ENCODE measurements around the gene PRKD3. TPM values are rescaled to one million over a fixed set of nuclear protein-coding genes. Genes with fewer than 3 reads are reported as not detected.

Gene PRKD3
- total RNA-seq, 2 experiments from 2014 or later = 9.3 to 13.4 TPM

DNA sequence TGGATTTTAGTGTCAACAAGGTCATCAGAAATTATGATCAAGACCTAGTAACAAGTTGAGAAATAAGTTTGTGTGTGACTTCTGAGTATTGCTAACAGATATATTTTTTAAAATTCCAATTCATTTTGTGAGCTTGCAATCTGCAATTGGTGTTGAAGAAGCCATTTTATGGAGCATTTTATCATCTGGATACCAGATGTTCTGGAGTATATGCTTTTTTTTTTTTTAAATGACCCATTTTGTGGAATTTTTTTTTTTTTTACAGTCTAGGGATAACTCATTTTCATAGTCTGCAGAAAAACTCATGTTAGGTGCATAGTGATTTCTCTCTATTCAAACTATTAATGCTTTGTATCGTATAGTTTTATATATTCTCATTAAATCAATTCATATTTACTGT is 32.4 kb upstream of the PRKD3 start:
- no peaks in the 10 kb centered on the region for H3K9me3 Mint-ChIP-seq
- no peaks in the 10 kb centered on the region for H3K4me1 Mint-ChIP-seq
- ChIA-PET POLR2A (no interaction called here), CTCF (interaction anchor here (0.6 kb wide), 2 partner anchors 11 to 925 kb away, joined by 5 to 6 read pairs; no protein-coding TSS in a partner anchor)
- H3K27me3 Mint-ChIP-seq = peaks cover 72% of the 10 kb centered on the region
- H3K27ac Mint-ChIP-seq = no peak overlapping the region
- no peak overlapping the region for H3K4me3 Mint-ChIP-seq
- DNase-seq = no peak
- no peaks in the 10 kb centered on the region for H3K36me3 Mint-ChIP-seq (ENCODE audit: low read depth)

DNA sequence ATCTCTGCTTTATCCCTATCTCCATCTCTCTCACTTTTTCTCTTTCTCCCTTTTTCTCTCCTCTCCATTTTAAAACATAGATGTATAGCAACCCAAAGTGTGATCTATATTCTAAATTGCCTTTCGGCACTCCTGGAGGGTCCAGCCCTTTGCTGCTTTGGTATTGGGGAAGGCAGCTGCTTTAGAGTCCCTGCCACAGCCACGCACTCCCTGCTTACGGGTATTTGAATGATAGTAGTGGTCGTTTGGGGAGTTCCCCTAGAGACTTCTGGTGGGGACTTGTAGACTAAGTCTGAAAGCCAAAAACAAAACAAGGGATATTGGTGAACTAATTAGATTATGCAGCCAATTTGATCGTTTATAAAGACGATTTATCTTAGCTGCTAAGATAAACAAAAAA is 31.7 kb upstream of the PRKD3 start:
- ChIA-PET CTCF (no interaction called here), POLR2A (no interaction called here)
- Mint-ChIP-seq H3K27ac (no peak overlapping the region), H3K4me3 (no peak overlapping the region), H3K36me3 (ENCODE audit: low read depth) (no peaks in the 10 kb centered on the region), H3K4me1 (no peaks in the 10 kb centered on the region), H3K9me3 (no peaks in the 10 kb centered on the region), H3K27me3 (peaks cover 64% of the 10 kb centered on the region)
- DNase-seq = no peak

DNA sequence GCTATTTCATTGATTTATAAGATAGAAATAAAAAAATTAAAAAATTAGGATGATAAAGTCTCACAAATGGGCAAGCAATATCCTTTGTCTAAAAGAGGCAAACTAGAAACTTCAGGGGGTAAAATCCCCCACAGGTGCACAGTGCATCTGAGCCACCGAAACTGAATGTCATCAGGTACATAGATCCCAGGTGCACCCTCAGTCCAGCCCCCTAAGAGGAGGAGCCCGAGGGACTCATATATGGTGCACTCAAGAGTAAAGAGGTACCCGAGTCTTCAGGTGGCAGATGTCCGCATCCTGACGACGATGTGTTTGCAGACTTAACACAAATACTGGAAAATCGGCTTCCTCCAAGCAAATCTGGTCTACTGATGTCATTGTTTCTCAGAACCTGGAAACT is 31.1 kb upstream of the PRKD3 start:
- peaks cover 61% of the 10 kb centered on the region for H3K27me3 Mint-ChIP-seq
- no peaks in the 10 kb centered on the region for H3K4me1 Mint-ChIP-seq
- CTCF ChIA-PET = no interaction called here

DNA sequence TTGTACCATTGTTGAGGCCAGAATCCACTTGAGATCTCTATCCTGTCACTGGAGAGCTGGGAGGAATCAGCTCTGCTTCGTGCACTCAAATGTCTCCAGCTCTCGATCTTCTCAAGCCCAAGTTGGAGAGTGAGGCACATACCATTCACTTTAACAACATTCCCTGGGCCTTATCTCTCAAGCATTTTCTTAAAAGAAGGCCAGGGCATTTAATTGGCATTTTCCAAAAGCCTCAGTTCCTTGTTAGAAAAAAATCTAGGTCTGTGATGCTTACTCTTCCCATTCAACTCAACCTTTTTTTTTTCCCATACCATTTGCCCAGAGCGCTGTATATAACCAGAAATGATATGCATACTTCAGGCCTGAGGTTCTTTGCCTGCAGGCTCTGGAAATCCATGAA is 29.9 kb upstream of the PRKD3 start:
- POLR2A ChIA-PET = no interaction called here
- H3K4me3 Mint-ChIP-seq = no peak overlapping the region
- H3K27me3 Mint-ChIP-seq = peaks cover 58% of the 10 kb centered on the region
- no peaks in the 10 kb centered on the region for H3K36me3 Mint-ChIP-seq (ENCODE audit: low read depth)
- CTCF ChIA-PET = interaction anchor here (0.6 to 2.5 kb wide), 4 partner anchors 13 to 50 kb away, joined by 3 to 6 read pairs (median 4); no protein-coding TSS in a partner anchor
- H3K4me1 Mint-ChIP-seq = no peaks in the 10 kb centered on the region
- no peak overlapping the region for H3K27ac Mint-ChIP-seq
- H3K9me3 Mint-ChIP-seq = no peaks in the 10 kb centered on the region
- DNase-seq = no peak

More for the DNA sequence above, 31.1 kb upstream of the PRKD3 start:
- Mint-ChIP-seq H3K4me3 (no peak overlapping the region), H3K9me3 (no peaks in the 10 kb centered on the region), H3K36me3 (ENCODE audit: low read depth) (no peaks in the 10 kb centered on the region), H3K27ac (no peak overlapping the region)
- no peak for DNase-seq
- POLR2A ChIA-PET = no interaction called here

DNA sequence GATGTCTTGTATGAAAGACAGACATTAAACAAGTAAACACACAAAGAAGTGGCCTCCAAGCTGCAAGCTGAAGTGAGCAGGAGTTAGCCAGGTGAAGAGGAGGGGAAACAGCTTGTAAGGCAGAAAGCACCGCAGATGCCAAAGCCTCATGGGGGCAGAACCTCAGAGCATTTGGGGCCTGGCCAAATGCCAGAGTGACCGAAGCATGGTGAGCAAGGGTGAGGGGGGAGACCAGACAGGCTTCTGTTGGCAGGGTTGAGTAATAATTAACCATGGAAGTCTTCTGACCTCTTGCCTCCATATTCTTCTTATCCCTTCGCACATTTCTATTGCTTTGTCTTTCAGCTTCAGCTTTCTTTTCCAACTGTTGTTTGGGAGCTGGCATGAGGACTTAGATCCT is 25.4 kb upstream of the PRKD3 start:
- H3K9me3 Mint-ChIP-seq = no peaks in the 10 kb centered on the region
- POLR2A ChIA-PET = no interaction called here
- H3K27ac Mint-ChIP-seq = no peak overlapping the region
- H3K27me3 Mint-ChIP-seq = peaks cover 63% of the 10 kb centered on the region
- no peak overlapping the region for H3K4me3 Mint-ChIP-seq
- no peaks in the 10 kb centered on the region for H3K36me3 Mint-ChIP-seq (ENCODE audit: low read depth)
- H3K4me1 Mint-ChIP-seq = peaks cover 3% of the 10 kb centered on the region
- CTCF ChIA-PET = interaction anchor here (1.0 kb wide), 1 partner anchor 528 kb away, joined by 3 read pairs; no protein-coding TSS in a partner anchor
- no peak for DNase-seq

DNA sequence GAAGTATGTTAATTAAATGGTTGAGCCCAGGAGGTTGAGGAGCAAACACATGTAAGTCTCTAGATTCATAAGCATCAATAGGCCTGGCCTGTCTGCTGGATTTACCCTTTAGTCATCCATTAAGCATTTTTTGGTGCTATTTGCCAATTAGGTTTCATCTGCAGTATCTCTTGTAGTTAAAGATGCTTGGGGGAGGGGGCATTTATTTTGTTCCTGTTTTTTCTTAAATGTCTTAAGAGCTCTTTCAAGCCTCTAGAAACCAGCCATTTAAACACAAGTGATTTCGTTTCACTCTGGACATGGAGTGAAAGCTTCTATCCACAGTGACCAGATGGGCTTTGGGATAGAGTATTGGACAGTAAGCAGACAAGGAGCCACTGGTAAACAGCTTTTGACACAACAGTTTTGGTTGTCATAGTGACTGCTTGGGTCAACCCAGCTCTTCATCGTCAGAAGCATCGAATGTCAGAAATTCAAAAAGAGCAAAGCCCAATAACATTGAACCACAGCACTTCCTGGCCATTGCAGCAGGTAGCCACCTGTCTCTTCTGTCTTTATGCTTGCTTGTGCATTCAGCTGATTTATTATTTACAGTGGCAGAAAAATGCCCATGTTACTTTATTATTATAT is 24.7 kb upstream of the PRKD3 start:
- Mint-ChIP-seq H3K4me1 (peaks cover 6% of the 10 kb centered on the region), H3K9me3 (no peaks in the 10 kb centered on the region), H3K27me3 (peaks cover 62% of the 10 kb centered on the region), H3K4me3 (no peak overlapping the region), H3K27ac (no peak overlapping the region), H3K36me3 (ENCODE audit: low read depth) (no peaks in the 10 kb centered on the region)
- ChIA-PET POLR2A (no interaction called here), CTCF (interaction anchor here (0.6 to 1.5 kb wide), 3 partner anchors 30 to 528 kb away, joined by 3 to 4 read pairs (median 3); no protein-coding TSS in a partner anchor)
- DNase-seq = no peak

DNA sequence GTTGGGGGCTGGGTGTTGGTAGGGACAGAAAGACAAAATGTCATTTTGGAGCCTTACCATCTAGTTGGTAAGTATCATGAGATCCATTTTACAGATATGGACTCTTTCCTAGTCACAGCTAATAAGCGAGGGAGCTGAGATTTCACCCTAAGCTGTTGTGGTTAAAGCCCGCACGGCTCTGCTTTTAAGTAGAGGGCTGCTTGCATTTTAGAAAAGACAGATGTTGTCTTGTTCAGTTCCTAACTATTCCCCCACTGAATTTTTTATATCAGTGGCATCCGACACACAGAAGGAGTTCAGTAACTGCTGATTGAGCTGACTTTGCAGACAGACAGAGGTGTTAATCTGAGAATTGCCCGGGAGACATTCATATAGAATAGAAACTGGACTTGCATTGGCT is 23.5 kb upstream of the PRKD3 start:
- CTCF ChIA-PET = interaction anchor here (1.2 to 1.5 kb wide), 2 partner anchors 21 to 31 kb away, joined by 3 to 4 read pairs; no protein-coding TSS in a partner anchor
- POLR2A ChIA-PET = no interaction called here
- DNase-seq = no peak
- peaks cover 65% of the 10 kb centered on the region for H3K27me3 Mint-ChIP-seq
- peaks cover 14% of the 10 kb centered on the region for H3K4me1 Mint-ChIP-seq
- no peak overlapping the region for H3K4me3 Mint-ChIP-seq
- no peaks in the 10 kb centered on the region for H3K36me3 Mint-ChIP-seq (ENCODE audit: low read depth)
- no peak overlapping the region for H3K27ac Mint-ChIP-seq
- H3K9me3 Mint-ChIP-seq = no peaks in the 10 kb centered on the region

DNA sequence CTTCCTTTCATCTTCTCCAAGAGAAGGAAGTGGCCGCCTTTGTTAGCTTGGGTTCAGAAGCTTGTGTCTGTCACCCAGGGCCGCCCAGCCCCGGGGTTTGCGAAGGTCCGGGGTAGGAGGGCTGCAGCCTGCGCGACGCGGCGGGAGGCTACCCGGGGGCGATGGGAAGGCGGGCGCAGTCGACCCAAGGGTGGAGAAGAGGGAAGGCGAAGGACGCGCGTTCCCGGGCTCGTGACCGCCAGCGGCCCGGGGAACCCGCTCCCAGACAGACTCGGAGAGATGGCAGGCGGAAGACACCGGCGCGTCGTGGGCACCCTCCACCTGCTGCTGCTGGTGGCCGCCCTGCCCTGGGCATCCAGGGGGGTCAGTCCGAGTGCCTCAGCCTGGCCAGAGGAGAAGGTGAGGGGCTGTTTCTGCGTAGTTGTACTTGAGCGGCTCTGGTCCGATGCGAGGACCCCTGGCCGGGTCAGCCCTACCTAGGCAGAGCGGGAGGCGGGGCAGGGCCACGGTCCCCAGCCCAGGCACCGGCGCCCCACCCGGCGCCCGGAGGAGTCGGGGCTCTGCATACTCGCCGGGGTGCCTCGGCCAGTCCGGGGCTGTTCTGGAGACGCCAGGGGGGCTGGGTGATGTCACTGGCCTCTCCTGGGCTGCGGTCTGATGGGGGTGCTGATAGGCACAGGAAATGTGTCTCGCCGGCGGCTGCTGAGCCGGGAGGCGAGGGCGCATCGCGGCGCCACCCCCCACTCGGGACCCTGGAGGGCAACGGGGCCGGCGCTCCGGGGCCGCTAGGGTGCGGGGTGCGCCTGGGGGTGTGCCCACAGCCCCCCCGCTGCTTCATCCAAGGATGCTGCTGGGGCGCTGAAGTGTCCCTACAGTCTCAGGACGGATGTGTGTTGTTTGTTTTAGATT is 20.1 kb upstream of the PRKD3 start, which contains the start of gene QPCT:
Gene QPCT, plus strand, starts transcription at position 178 of the 909 bp plus-strand sequence. Its CDS starts 102 bp downstream, at position 280.
- ChIA-PET POLR2A (no interaction called here), CTCF (interaction anchor here (0.7 kb wide), 1 partner anchor 30 kb away, joined by 3 read pairs; no protein-coding TSS in a partner anchor)
- H3K27me3 Mint-ChIP-seq = peaks cover 79% of the 10 kb centered on the region
- H3K9me3 Mint-ChIP-seq = no peaks in the 10 kb centered on the region
- DNase-seq = peak; percentile 34
- H3K4me3 Mint-ChIP-seq = peak within 1 kb of the TSS; percentile 60
- no peak within 1 kb of the TSS for H3K27ac Mint-ChIP-seq
- H3K36me3 Mint-ChIP-seq (ENCODE audit: low read depth) = no peaks in the 10 kb centered on the region
- H3K4me1 Mint-ChIP-seq = peaks cover 14% of the 10 kb centered on the region

DNA sequence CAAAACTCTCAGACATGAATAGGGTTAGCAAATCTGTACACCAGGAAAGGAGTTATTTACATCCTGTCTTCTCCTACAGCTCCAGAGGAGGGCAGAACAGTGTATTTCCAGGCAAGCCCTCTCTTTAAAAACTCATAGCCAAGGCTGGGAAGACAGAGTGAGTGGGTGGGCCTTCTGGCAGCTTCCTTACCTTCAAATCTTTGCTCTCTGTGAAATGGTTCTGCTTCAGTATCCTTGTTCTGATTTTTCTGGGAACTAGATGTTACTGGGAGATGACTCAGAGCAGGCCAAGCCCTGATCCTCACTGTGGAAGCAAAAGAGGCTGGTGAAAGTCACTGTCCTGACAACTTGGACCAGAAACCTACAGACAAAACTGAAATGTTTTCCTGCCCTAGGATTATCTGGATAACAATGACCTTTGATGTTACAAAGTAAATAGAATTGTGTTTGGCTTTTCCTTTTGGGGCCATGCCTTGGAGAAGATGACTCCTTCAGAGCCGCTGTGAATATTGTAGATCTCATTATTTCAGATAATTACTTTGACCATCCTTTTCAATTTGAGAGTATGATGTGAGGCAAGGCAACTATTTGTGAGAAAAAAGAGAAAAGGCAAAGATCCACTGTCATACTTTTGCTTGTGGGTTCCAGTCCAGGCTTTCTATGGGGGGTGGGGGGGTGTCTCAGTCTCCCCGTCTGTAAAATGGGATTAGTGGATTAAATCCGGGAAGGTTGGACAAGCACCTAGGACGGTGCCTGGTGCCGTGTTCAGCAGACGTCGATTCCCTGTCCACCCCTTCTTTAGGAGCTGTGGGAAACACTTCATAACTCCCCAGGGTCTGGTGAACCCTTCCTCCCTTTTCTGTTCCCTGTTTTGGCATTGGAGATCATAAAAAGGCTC is 19.2 kb upstream of the PRKD3 start:
- peaks cover 80% of the 10 kb centered on the region for H3K27me3 Mint-ChIP-seq
- H3K9me3 Mint-ChIP-seq = no peaks in the 10 kb centered on the region
- H3K27ac Mint-ChIP-seq = no peak overlapping the region
- H3K36me3 Mint-ChIP-seq (ENCODE audit: low read depth) = no peaks in the 10 kb centered on the region
- peaks cover 14% of the 10 kb centered on the region for H3K4me1 Mint-ChIP-seq
- peak overlapping the region; percentile 60 for H3K4me3 Mint-ChIP-seq
- DNase-seq = no peak
- CTCF ChIA-PET = interaction anchor here (0.6 to 0.7 kb wide), 2 partner anchors 31 to 135 kb away, joined by 3 to 5 read pairs; no protein-coding TSS in a partner anchor
- POLR2A ChIA-PET = no interaction called here

DNA sequence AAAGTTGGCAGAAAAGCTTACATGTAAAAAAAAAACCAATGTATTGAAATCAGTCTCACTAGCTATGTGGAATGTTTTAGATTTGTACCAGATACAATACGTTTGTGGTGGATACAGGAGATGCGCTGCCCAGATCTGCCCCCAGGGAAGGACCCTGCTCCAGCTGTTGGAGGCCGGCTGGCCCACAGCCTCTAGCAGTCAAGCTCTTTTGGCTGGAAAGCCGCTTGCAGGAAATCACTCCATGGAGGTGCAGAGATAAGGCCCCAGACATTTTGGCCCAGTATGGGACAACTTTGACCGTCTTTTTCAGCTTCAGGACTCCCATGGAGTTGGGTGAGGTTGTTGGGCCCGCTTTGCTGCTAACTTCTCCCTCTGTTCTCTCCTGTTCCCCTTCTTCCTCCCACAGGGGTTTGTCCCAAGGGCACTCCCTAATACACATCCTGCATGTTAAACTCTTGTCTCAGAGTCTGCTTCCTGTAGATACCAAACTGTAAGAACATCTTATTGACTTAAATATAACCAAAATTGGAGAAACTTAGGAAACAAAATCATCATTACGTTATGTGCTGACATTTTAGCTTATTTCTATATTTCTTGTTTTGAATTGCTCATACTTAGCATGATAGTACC is 18.1 kb upstream of the PRKD3 start:
- Mint-ChIP-seq H3K27ac (no peak overlapping the region), H3K27me3 (peaks cover 80% of the 10 kb centered on the region), H3K9me3 (no peaks in the 10 kb centered on the region), H3K4me3 (no peak overlapping the region), H3K36me3 (ENCODE audit: low read depth) (no peaks in the 10 kb centered on the region), H3K4me1 (peaks cover 14% of the 10 kb centered on the region)
- POLR2A ChIA-PET = no interaction called here
- DNase-seq = no peak
- CTCF ChIA-PET = interaction anchor here (0.9 kb wide), 1 partner anchor 12 kb away, joined by 3 read pairs; no protein-coding TSS in a partner anchor

DNA sequence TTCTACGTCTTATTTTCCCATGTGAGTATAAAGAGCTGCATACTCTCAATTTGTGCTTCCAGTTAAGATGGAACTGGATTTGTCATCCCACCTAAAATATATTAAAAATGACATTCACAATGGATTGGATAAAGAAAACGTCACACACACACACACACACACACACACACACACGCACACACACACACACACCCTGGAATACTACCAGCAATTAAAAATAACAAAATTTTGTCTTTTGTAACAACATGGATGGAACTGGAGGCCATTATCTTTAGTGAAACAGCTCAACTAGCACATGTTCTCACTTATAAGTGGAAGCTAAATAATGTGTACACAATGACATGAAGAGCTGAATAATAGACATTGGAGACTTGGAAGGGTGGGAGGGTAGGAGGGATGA is 16.0 kb upstream of the PRKD3 start:
- DNase-seq = no peak
- peaks cover 70% of the 10 kb centered on the region for H3K27me3 Mint-ChIP-seq
- no peak overlapping the region for H3K27ac Mint-ChIP-seq
- CTCF ChIA-PET = interaction anchor here (0.7 kb wide), 1 partner anchor 527 kb away, joined by 4 read pairs; no protein-coding TSS in a partner anchor
- POLR2A ChIA-PET = interaction anchor here (0.6 to 0.7 kb wide), 2 partner anchors 934 to 1240 kb away, joined by 3 to 7 read pairs; no protein-coding TSS in a partner anchor
- H3K36me3 Mint-ChIP-seq (ENCODE audit: low read depth) = no peaks in the 10 kb centered on the region
- no peaks in the 10 kb centered on the region for H3K9me3 Mint-ChIP-seq
- H3K4me1 Mint-ChIP-seq = peaks cover 14% of the 10 kb centered on the region
- no peak overlapping the region for H3K4me3 Mint-ChIP-seq

DNA sequence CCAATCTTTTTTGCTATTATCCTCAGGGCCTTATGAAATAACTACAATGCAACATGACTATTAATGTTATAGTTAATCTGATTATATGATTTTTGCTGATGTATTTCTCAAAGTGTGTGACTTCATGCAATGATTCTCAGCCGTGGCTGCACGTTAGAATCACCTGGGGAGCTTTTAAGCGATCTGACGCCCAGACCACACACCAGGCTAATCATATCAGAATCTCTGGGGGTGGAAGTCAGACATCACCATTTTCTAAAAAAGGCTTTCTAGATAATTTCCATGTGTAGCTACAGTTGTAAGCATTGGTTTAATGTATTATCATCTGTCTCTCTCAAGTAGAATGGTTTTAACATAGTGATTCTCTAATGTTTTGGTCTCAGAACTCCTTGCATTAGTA is 14.3 kb upstream of the PRKD3 start:
- ChIA-PET POLR2A (no interaction called here), CTCF (no interaction called here)
- H3K27ac Mint-ChIP-seq = no peak overlapping the region
- H3K4me1 Mint-ChIP-seq = peaks cover 3% of the 10 kb centered on the region
- no peak overlapping the region for H3K4me3 Mint-ChIP-seq
- no peaks in the 10 kb centered on the region for H3K9me3 Mint-ChIP-seq
- H3K36me3 Mint-ChIP-seq (ENCODE audit: low read depth) = no peaks in the 10 kb centered on the region
- peaks cover 66% of the 10 kb centered on the region for H3K27me3 Mint-ChIP-seq
- no peak for DNase-seq

Data from activated CD4-positive, alpha-beta T cell treated with anti-CD3 and anti-CD28 coated beads, Interleukin-2, amount 10 ng/mL, durations not matched to agents 7 days and 5 days (primary cell).